ENCODE measurements around the gene STC2.
"Not testable (repeated sequence)": the region's sequence is repeated elsewhere in the genome, so short reads cannot be mapped to it uniquely, and the experiment has no call there.

Gene STC2

DNA sequence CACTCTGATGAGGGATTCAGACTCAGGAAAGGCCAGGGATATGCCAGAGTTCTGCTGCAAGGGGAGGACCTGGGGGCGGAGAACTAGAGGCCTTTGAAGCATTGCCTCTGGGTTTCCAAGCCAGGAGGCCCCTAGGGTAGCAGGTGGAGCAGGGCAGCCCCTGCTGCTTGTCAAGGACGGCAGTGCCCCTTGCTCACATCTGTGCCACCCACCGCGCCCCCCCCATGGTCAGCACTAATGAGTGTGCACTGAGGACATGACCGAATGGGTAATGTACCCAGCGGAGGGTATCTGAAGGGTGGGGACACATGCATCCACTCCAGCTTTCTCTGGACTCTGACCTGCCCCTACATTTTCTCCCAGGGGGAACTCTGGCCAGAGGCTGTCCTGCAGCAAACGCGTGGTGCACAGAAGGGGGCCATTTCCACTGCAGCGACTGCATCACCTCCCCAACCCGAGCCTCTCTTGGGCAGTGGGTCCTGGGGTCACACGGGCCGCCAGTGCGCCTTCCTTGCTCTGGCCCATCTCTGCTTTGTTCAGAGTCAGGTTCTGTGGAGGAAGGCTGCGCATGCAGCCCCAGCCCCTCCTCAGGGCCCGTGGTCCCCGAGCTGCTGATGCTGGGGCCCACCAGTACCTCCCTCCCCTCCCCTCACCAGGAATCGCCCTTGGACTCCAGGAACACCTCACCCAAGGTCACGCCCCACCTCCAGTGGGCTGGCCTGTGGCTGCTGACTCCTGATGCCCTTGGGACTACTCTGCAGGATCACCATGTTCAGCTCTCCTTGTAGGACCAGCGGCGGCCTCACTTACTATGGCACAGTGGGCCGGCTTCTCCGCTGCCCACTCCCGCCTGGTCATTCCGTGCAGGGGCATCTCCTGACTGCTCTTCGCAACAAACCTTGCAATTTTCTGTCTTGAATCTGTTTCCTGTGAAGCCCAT is 31.2 kb downstream of the STC2 start:
- in situ Hi-C loops (cut with HindIII; ENCODE audit: low sequenced_read_pairs), result no loop called here

DNA sequence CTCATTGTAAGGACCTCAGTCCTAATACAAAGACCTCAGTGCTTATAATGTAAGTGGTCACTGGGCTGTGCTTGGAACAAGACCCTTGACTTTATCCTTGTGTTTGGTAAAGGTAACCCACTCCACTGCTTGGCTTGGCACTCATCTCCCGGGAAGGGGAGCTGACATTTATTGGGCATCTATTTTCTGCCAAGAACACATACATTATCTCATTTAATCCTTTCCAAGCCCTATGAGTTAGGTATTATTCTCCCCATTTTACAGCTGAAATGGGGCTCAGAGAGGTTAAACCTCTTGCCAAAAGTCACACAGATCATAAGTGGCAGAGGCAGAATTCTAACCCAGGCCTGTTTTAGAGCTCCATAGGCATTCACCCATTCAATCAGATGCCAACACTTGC is 32.4 kb downstream of the STC2 start:
- in situ Hi-C loops (cut with HindIII; ENCODE audit: low sequenced_read_pairs), result no loop called here

DNA sequence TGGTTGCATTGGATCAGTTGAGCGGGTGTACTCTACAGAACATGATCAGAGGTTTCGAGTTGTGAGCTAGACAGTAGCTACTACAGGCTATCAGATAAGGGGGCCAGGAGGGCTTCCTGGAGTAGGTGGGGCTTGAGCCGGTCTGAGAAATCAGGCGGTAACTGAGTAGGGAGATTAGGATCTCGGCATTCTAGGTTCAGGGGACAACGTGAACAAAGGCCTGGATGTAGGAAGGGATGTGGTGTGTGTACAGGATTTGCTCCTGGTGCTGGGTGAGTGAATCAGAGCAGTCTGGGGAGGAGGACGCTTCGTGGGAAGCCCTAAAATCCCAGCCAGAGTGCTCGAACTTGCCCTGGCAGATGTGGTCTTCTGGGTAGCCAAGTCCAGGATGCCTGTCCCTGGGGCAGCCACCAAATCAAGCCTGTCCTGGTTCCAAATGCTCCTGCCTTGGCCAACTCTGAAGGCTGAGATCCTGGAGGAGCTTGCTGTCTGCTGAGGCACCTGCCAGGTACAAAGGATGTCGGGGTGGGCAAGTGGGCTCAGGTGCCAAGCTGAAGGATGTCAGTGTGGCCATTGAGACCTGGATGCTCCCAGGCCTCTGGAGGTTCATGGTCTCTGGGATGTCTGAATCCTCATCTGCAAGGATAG is 33.4 kb downstream of the STC2 start:
- in situ Hi-C loops (cut with HindIII; ENCODE audit: low sequenced_read_pairs), result loop anchor here (5.0 kb wide), 1 partner anchor 63 kb away; no protein-coding TSS in a partner anchor

DNA sequence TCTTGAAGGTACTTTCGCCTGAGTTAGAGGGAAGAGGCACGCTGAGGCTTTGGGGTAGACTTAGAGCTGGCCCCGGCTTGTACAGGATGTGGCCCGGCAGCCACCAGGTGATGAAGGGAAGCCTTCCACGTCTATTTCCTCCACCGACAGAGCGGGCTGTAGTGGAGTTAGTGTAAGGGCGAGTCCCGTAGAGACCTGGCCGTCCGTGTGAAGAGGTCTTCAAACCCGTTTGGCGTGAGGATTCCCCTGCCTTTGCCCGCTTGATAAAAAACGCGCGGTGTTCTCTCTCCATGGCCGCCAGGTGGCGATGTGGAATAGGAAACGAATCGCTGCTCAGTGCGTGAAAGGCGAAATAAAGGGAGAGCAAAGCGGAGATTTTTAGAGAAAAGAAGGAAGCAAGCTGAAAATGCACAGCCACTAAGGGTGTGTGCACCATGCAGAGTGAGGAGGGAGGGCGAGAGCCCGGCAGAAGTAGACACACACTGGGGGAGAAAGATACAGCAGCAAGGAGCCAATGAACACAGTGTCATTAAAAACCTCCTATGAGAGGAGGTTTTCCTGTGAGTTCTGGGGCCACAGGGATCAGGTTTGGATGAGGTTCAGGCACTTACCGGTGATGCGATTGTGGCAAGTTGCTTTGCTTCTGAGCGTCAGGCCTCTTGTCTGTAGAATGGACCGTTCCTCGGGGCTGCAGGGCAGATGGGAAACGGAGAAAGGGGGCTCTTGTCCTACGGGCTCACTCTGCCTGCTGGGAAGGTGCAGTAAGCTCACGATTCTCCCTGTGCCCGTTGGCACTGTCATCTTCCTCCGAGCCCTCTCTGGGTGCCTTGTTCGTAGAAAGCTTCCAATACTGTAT is 34.2 kb downstream of the STC2 start:
- in situ Hi-C loops (cut with HindIII; ENCODE audit: low sequenced_read_pairs), result loop anchor here (5.0 kb wide), 1 partner anchor 63 kb away; no protein-coding TSS in a partner anchor

DNA sequence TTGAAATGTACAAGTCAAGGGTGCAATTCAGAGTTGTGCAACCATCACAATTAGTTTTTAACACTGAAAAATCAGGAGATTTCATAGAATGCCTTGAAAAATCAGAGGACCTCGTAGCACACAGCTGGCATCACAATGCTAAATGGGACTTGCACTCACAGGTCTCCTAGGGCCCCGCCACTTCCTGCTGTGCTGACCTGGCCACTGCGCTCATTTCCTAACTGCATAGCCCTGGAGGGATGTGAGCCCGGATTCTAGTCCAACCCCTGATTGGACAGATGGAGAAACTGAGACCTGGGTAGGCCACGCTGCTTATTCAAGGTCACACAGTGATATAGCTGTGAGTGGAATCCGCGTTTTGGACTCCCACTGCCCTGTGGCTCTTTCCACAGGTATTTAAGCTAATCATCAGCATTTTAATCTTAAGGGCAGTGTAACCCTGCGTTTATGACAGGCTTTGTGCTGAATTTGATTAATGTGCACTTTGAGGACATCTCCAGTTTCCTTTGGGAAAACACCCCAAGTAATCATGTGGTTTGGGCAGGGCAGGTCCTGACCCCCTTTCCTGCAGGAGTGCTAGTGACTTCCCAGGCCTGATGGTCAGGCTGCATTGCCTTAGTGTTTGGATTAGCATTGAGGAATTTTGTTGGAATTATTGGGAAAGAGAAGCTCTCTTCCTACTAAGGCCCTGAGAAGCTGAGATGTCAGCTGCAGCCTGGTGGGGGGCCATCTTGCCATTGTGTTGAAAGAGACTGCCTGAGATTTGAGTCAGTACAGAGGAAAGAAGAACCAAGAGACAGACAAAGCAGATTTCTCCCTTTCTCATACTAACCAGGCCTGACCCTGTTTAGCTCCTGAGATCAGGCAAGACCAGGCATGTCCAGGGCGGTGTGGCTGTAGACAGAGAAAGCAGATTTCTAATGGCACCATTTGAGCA is 36.2 kb downstream of the STC2 start:
- in situ Hi-C loops (cut with HindIII; ENCODE audit: low sequenced_read_pairs), result loop anchor here (5.0 kb wide), 1 partner anchor 65 kb away; no protein-coding TSS in a partner anchor

DNA sequence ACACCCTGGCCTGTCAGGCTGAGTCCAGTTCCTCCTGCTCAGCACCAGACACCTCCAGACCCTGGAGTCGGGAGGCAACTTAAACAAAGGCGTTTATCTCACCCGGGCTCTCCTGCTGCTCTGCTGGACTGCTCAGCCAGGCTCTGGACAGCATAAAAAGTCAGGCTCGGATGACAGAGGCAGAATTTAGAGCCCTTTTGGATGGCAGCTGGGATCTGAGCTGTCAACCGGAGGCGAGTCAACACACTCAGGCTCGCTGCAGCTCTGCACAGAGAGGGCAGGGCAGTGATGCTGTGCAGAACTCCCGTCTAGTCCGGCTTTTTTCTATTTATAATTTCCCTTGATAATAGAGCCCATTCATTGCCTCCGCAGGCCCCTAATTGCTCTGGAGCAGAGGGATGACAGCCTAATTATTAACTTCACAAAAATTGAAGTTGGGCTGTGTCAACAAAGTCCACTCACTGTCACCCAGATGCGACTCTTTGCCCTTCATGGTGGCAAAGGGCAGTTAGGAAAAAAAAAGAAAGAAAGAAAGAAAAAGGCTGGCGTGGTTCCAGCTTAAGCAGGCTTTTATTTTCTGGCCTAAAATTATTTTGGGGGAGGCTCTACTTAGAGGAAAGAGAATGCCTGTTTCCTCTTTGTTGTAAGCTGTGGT is 37.6 kb downstream of the STC2 start:
- in situ Hi-C loops (cut with HindIII; ENCODE audit: low sequenced_read_pairs), result loop anchor here (5.0 kb wide), 1 partner anchor 67 kb away; no protein-coding TSS in a partner anchor

DNA sequence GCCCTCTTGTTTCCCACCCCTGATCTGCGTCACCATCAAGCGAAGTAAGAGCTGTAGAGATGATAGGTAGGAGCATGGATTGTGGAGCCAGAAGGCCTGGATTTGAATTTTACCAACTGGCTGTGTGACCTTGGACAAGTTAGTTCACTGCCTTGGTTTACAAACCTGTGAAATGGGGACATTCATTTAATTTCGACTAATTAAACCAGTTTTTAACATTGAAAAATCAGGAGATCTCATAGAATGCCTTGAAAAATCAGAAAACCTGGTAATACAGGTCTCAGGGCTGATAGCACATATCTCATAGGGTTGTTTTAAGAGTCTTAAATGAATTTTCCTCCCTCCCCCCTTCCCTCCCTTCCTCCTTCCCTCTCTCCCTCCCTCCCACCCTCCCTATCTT is 38.8 kb downstream of the STC2 start:
- in situ Hi-C loops (cut with HindIII; ENCODE audit: low sequenced_read_pairs), result no loop called here

DNA sequence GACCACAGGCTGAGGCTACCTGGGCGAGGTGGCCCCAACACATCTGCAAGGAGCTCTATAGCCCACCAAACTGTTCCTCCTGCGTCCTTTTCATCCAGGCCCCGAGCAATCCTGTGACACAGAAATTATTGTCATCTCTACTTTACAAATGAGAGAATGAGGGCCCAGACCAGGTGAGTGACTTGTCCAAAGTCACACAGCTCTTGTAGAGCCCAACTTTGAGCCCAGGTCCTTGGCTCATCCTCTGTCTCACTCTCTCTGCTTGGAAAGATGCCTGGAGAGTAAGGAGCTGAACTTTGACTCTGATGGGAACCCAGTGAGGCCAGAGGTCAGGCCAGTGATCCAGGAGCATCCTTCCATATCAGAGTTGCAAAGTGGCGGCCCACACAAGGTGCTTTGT is 39.6 kb downstream of the STC2 start:
- in situ Hi-C loops (cut with HindIII; ENCODE audit: low sequenced_read_pairs), result no loop called here

DNA sequence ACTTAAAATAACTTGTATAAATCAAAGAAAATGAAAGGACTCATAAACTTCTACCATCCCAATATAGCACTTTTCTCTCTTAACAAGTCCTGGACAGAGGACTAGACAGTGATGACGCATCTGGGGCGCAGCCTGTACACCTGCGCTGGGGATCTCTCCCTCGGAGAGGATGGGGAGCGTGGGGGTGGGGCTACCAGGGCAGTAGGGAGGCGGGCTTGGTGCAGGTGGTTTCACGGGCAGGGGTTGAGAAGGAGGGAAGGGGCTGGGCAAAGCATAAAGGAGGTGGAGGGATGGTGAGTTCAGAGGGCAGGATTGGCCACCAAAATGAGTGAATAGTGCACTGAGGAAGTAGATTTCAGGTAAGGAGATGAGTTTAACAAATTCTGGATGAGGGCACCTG is 41.1 kb downstream of the STC2 start:
- in situ Hi-C loops (cut with HindIII; ENCODE audit: low sequenced_read_pairs), result no loop called here

DNA sequence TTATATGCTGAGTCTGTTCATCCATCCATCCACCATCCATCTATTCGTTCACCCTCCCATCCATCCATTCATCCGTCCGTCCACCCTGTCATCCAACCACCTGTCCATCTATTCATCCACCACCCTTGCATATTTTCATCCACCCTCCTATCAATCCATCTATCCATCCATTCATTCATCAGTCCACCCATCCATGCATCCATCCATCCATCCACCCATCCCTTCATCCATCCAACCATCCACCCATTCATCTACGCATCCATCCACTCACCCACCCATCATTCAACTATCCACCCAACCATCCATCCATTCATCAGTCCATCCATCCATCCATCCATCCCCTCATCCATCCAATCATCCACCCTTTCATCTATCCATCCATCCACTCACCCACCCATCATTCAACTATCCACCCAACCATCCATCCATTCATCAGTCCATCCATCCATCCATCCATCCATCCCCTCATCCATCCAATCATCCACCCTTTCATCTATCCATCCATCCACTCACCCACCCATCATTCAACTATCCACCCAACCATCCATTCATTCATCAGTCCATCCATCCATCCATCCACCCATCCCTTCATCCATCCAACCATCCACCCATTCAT is 43.8 kb downstream of the STC2 start:
- in situ Hi-C loops (cut with HindIII; ENCODE audit: low sequenced_read_pairs), result not testable (repeated sequence)

DNA sequence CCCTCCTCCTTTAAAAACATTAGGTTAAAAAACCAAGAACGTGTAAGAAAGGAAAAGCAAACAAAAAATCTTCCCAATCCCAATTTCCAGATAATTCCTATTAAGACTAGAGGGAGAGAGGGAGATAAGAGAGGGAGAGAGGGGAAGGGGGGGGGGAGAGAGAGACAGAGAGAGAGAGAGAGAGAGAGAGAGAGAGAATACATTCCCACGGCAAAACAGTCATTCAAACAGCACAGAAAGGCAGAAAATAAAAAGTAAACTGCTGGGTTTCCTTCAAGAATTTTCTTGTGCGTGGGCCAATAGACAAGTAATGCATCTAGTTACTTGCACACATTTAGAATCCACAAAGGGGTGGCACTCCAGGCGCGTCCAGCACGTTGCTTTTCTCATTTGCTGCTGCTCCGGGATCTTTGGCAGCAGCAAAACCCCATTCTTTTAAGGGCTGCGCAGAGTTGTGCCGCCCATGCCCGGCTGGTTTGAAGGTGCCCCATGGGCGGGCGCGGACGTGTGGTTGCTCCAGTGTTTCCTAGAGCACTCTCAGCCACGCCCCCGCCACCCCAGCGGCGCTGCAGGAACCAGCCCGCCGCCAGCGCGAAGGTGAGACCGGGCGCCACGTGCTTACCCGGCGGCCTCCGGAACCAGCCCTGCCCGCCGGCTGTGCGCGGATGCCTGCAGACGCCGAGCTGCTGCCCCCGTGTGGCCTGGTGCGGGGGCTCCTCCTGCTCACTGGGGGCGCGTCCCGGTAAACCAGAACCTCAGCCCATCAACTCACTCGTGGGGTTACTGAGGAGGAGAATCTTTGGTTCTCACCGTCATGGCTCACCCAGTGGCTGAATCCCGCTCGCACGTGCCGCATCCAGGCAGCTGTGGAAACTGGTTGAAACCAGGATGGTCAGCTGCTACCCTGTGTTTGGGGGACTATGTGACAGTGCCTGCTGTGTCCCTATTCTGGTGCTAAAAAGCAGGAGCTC is 44.6 kb downstream of the STC2 start:
- in situ Hi-C loops (cut with HindIII; ENCODE audit: low sequenced_read_pairs), result no loop called here

DNA sequence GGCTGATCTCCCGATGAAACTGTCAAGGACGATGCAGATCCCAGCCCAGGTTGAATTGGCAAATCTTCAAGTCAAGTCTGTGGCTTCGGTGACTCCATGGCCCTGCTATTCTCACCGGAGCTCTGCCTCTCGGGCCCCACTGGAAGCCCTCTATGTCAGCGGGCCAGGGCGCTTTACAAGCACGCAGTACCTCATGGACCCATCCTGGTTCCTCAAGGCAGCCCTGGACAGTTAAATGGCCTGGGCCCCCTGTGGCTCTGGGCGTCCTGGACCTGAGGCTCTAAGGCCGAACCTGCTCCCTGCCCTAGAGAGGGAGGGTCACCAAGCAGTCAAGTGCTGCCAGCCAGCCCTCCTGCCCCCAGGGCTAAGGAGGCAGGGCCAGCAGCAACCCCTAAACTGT is 45.3 kb downstream of the STC2 start:
- in situ Hi-C loops (cut with HindIII; ENCODE audit: low sequenced_read_pairs), result no loop called here

DNA sequence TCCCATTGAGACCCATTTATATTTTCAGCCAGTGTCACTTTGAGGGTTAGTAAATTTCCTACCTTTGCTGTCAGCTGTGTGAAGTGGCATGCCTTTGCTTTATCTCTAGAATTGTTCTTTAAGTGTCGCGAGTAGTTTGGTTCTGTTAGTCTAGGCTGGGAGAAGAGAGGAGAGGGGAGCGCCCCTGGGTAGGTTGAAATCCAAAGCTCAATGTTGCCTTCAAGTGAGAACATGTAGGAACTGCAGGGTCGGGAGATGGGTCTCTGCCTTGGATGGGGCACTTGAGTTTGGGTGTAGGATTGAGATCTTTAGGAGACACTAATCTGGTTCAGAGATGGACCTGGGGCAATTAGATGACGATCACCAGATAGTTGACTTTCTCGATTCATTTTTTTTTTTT is 46.3 kb downstream of the STC2 start:
- in situ Hi-C loops (cut with HindIII; ENCODE audit: low sequenced_read_pairs), result no loop called here

DNA sequence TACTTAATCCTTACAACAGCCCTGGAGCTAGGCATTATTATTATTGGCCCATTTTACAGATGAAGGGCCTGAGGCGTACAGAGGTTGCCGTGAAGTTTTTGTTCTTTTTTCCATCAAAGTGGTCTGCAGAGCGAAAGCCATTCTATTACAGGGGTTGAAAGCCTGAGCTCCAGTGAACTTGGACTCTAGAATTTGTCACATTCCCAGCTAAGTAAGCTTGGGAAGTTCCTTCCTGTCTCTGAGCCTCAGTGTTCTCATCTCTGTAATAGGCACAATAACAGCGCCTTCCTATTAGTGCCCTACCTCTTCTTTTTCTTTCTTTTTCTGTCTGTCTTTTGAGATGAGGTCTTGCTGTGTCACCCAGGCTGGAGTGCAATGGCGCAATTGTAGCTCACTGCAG is 49.0 kb downstream of the STC2 start:
- in situ Hi-C loops (cut with HindIII; ENCODE audit: low sequenced_read_pairs), result loop anchor here (5.0 to 10.0 kb wide), 2 partner anchors 92 to 114 kb away; no protein-coding TSS in a partner anchor

DNA sequence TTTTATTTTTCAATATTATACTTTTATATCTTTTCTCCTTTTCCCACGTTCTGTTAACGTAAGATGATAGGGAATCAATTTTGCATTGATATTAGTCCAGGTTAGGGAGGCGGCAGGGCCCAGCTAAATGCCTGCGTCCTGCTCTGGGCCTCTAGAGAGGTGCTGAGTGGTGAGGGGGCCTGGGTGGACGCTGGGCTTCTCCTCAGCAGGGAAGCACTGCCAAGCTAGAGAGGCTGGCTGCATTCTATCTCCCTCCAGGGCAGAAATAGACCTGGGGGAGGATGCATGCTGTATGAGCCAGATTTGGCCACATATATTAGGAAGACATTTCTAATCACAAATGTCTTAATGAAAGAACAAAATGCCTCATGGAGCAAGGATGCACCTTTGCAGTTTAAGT is 49.6 kb downstream of the STC2 start:
- in situ Hi-C loops (cut with HindIII; ENCODE audit: low sequenced_read_pairs), result loop anchor here (5.0 to 10.0 kb wide), 2 partner anchors 91 to 114 kb away; no protein-coding TSS in a partner anchor

DNA sequence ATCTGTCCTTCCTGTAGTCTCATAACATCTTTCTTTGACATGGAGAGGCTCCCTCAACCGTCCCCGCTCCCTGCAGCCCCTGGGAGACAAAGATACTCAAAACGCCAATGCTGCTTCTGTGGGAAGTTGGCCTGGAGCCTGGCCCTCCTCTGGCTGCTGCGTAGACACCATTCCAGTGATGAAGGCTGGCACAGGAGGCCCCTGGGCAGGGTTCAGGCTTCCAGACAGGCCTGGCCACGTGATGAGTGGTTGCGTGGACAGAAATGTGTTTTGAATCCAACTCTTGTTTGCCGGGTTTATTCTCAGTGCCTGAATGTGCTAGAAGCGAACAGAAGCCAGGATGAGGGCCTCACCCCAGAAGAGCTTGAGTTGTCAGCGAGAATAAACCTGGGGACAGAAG is 50.0 kb downstream of the STC2 start:
- in situ Hi-C loops (cut with HindIII; ENCODE audit: low sequenced_read_pairs), result loop anchor here (5.0 to 10.0 kb wide), 2 partner anchors 91 to 113 kb away; no protein-coding TSS in a partner anchor

DNA sequence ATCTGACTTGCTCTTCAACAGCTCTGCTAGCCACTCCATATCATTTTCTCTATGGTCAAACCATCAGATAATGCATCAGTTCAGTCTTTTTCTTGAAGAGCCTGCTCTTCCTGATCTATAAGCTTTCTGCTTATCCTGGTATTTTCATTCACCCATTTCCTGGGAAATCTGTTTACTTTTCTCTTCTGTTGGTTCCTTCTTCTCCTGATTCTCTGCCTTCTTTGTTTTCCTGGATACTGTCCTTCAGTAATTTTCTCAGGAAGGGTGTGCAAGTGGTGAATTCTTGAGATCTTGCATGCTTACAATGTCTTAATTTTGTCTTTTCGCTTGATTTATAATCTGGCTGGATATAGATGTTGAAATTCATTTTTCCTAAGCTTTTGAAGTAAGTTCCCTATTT is 53.4 kb downstream of the STC2 start:
- in situ Hi-C loops (cut with HindIII; ENCODE audit: low sequenced_read_pairs), result loop anchor here (5.0 to 10.0 kb wide), 2 partner anchors 87 to 110 kb away; no protein-coding TSS in a partner anchor

Measured in endothelial cell of hepatic sinusoid (primary cell).